HepG2 (cell line): ENCODE measurements around the gene GALNT17. TPM values are rescaled to one million over a fixed set of nuclear protein-coding genes. Genes with fewer than 3 reads are reported as not detected.

Source experiments
- ATAC-seq: fragments of 200-7000 bp; cut with Tn5 transposase; 3 replicates; pipeline ENCODE4 v1.9.1; 2020; ENCODE audit warnings: mild to moderate bottlenecking, moderate library complexity
- BruUV-seq: library from RNA; stranded (reverse); fragments of 400-500 nt; replicated peaks from 2 replicates; lab custom pipeline; 2021; lab: Mats Ljungman, UMichigan
- CTCF ChIA-PET: fragments of 300-600 bp; formaldehyde crosslinking; extraction: SDS; loops from one replicate; lab custom pipeline; 2021; ENCODE audit warnings: low total read pairs, inconsistent platforms, low intra/inter-chr PET ratio; lab: Yijun Ruan, JAX
- POLR2A ChIA-PET: fragments of 350-600 bp; sonication (Branson Sonifier 250); formaldehyde crosslinking; loops from one replicate; lab custom pipeline; 2020; ENCODE audit warnings: antibody characterized with exemption, inconsistent platforms; lab: Yijun Ruan, JAX
- DNase-seq: peaks from one replicate; pipeline ENCODE4 v3.0.0-alpha.2; 2015; ENCODE audit warnings: low spot score
- FAIRE-seq: peaks from 3 replicates; lab custom pipeline; 2011; peaks lifted over from hg19 to GRCh38; lab: Jason Lieb, UNC
- H2AFZ ChIP-seq: one replicate; pipeline ENCODE4 v1.6.1; 2011; ENCODE audit warnings: low read length, inconsistent platforms
- H3K27ac ChIP-seq: fragments of 300-600 bp; 3 replicates; pipeline ENCODE4 v1.8.0; 2011; ENCODE audit warnings: mixed run types, mild to moderate bottlenecking, mixed read lengths, low read length, inconsistent platforms; ENCODE audit not compliant: insufficient read depth; ENCODE audit errors: extremely low read length
- H3K27me3 ChIP-seq, 2 experiments: fragments of 200-600 bp in 1 of 2; 2 replicates in 1 of 2; 3 replicates in 1 of 2; pipeline versions ENCODE4 v1.6.0 to v1.8.0; 2011; ENCODE audit warnings: low read length in 2 of 2, mild to moderate bottlenecking in 2 of 2, moderate library complexity in 2 of 2, inconsistent platforms in 1 of 2; ENCODE audit not compliant: insufficient read depth in 2 of 2, control insufficient read depth in 1 of 2
- H3K36me3 ChIP-seq, 2 experiments: fragments of 200-600 bp in 1 of 2; replicated peaks in 1 of 2; 2 replicates in 1 of 2; 3 replicates in 1 of 2; pipeline versions ENCODE4 v1.5.1 to v1.8.0; 2011; ENCODE audit warnings: low read length in 2 of 2, inconsistent platforms in 1 of 2; ENCODE audit not compliant: insufficient read depth in 2 of 2, control insufficient read depth in 1 of 2
- H3K4me1 ChIP-seq: 2 replicates; pipeline ENCODE4 v1.5.1; 2012; ENCODE audit warnings: low read length, inconsistent platforms; ENCODE audit not compliant: insufficient read depth
- H3K4me2 ChIP-seq: 2 replicates; pipeline ENCODE4 v1.6.0; 2011; ENCODE audit warnings: low read depth, low read length, inconsistent platforms
- H3K4me3 ChIP-seq, 3 experiments: fragments of 200-600 bp in 1 of 3; sonication (generic), shearing (Covaris generic) in 1 of 3; replicated peaks in 1 of 3; 2 replicates each; pipeline ENCODE4 v1.5.1; 2011 to 2016; ENCODE audit warnings: low read length in 3 of 3, inconsistent platforms in 2 of 3, low read depth in 2 of 3, mild to moderate bottlenecking in 2 of 3, control low read depth in 1 of 3, mixed read lengths in 1 of 3; ENCODE audit not compliant: insufficient read depth in 1 of 3
- H3K79me2 ChIP-seq: one replicate; pipeline ENCODE4 v1.6.1; 2011; ENCODE audit warnings: low read length, inconsistent platforms; ENCODE audit not compliant: insufficient read depth
- H3K9ac ChIP-seq: 2 replicates; pipeline ENCODE4 v1.6.0; 2011; ENCODE audit warnings: mild to moderate bottlenecking, low read depth, low read length, inconsistent platforms; ENCODE audit not compliant: insufficient read depth
- H3K9me3 ChIP-seq: 2 replicates; pipeline ENCODE4 v1.5.1; 2012; ENCODE audit warnings: mild to moderate bottlenecking, low read length
- H4K20me1 ChIP-seq: 2 replicates; pipeline ENCODE4 v1.6.0; 2011; ENCODE audit warnings: inconsistent platforms, mild to moderate bottlenecking, low read length, moderate library complexity; ENCODE audit not compliant: insufficient read depth
- BCLAF1 ChIP-seq: fragments of 450-650 bp; IDR thresholded peaks from 2 replicates; pipeline ENCODE4 v1.6.1; 2017; ENCODE audit warnings: mild to moderate bottlenecking
- CENPT ChIP-seq: sonication (generic); formaldehyde crosslinking; IDR thresholded peaks from 2 replicates; pipeline ENCODE4 v1.8.0; 2022; ENCODE audit warnings: low read depth, mild to moderate bottlenecking, moderate library complexity, missing genetic modification reagents
- CHD2 ChIP-seq: IDR thresholded peaks from 2 replicates; pipeline ENCODE4 v1.6.1; 2011; ENCODE audit warnings: low read depth, low read length, improper control_type of control experiment
- GATA4 ChIP-seq: sonication (generic); IDR thresholded peaks from 2 replicates; pipeline ENCODE4 v1.6.1; 2016; ENCODE audit warnings: antibody characterized with exemption, low read depth, borderline replicate concordance
- KAT2B ChIP-seq: fragments of 150-350 bp; IDR thresholded peaks from 2 replicates; pipeline ENCODE4 v1.6.1; 2014; ENCODE audit warnings: low read depth, low read length, borderline replicate concordance
- KDM5A ChIP-seq: fragments of 200-600 bp; sonication (generic); IDR thresholded peaks from 2 replicates; pipeline ENCODE4 v1.7.0; 2018; ENCODE audit warnings: antibody characterized with exemption, mild to moderate bottlenecking, low read length, borderline replicate concordance
- NAIF1 ChIP-seq: sonication (generic); formaldehyde crosslinking; IDR thresholded peaks from 2 replicates; pipeline ENCODE4 v1.5.0; 2020; ENCODE audit warnings: mild to moderate bottlenecking, missing genetic modification reagents, borderline replicate concordance
- RXRA ChIP-seq: sonication (generic); formaldehyde crosslinking; IDR thresholded peaks from 2 replicates; pipeline ENCODE4 v1.5.1; 2020; ENCODE audit warnings: missing genetic modification reagents
- TAF15 ChIP-seq: fragments of 200-400 bp; formaldehyde crosslinking; IDR thresholded peaks from one replicate; pipeline ENCODE4 v1.6.1; 2018; ENCODE audit warnings: mild to moderate bottlenecking, low read depth, low read length; ENCODE audit not compliant: poor library complexity, severe bottlenecking
- ZBTB4 ChIP-seq: sonication (generic); formaldehyde crosslinking; IDR thresholded peaks from 2 replicates; pipeline ENCODE4 v1.4.0; 2020; ENCODE audit warnings: missing genetic modification reagents, mild to moderate bottlenecking, borderline replicate concordance
- ZIK1 ChIP-seq: sonication (generic); formaldehyde crosslinking; IDR thresholded peaks from 2 replicates; pipeline ENCODE4 v1.5.0; 2020; ENCODE audit warnings: mild to moderate bottlenecking, low read depth, missing genetic modification reagents, borderline replicate concordance
- ZNF143 ChIP-seq: sonication (generic); formaldehyde crosslinking; IDR thresholded peaks from 2 replicates; pipeline ENCODE4 v1.4.0; 2020; ENCODE audit warnings: missing genetic modification reagents
- ZNF234 ChIP-seq: sonication (generic); formaldehyde crosslinking; conservative IDR thresholded peaks from 2 replicates; pipeline ENCODE4 v1.5.1; 2020; ENCODE audit warnings: mild to moderate bottlenecking, missing genetic modification reagents
- ZNF446 ChIP-seq: sonication (generic); formaldehyde crosslinking; IDR thresholded peaks from 2 replicates; pipeline ENCODE4 v1.5.0; 2020; ENCODE audit warnings: mild to moderate bottlenecking, missing genetic modification reagents
- ZNF460 ChIP-seq: sonication (generic); formaldehyde crosslinking; IDR thresholded peaks from 2 replicates; pipeline ENCODE4 v1.5.1; 2020; ENCODE audit warnings: missing genetic modification reagents, mild to moderate bottlenecking, borderline replicate concordance
- WGBS: methylation state at CpG from one replicate; pipeline ENCODE4 v1.1.6; 2017; ENCODE audit warnings: low lambda C conversion rate; 5-methylcytosine and 5-hydroxymethylcytosine counted together
- in situ Hi-C: cut with HindIII; loops from 2 replicates; pipeline ENCODE4 v1.10.0; 2017; ENCODE audit warnings: low pct_unique_long_range_greater_than_20kb; ENCODE audit not compliant: extremely low pct_ligation_motif_present
- intact Hi-C: fragments of 100-400 bp; cut with micrococcal nuclease; formaldehyde crosslinking; loops from one replicate; pipeline ENCODE4 v1.10.0; 2022; ENCODE audit not compliant: unreplicated experiment
- polyA plus RNA-seq, 8 experiments: library from polyadenylated mRNA; depleted of rRNA in 3 of 8; stranded (reverse) in 7 of 8; unstranded in 1 of 8; fragments of >200 nt; fragmentation: Illumina TruSeq in 4 of 8; extraction: Trizol in 4 of 8; gene quantifications; 2 replicates each; pipeline versions ENCODE4 v1.2.1 to v1.2.3, GENCODE V29; 2011 to 2016; ENCODE audit warnings: low read depth in 4 of 8, missing spikeins in 1 of 8, mixed read lengths in 1 of 8; ENCODE audit not compliant: insufficient read depth in 1 of 8
- total RNA-seq, 5 experiments: library from RNA; depleted of rRNA; stranded (reverse); fragments of >200 nt; fragmentation: Illumina TruSeq; extraction: Trizol; gene quantifications; 2 replicates each; pipeline ENCODE4 v1.2.3, GENCODE V29; 2016; ENCODE audit warnings: low read depth in 1 of 5

Gene GALNT17
- total and polyA plus RNA-seq, 2 of the 13 experiments (the other 11 are each of a cell fraction or from before 2014, with no cell fraction given) = not detected

- Histone ChIP-seq H3K4me3 (no peak overlapping the region), H3K4me1 (no peaks in the 10 kb centered on the region), H3K9ac (no peak overlapping the region), H3K9me3 (peaks cover 10% of the 10 kb centered on the region; the same call in 1 of the 2 replicates), H3K36me3 (no peaks in the 10 kb centered on the region), H3K4me2 (no peak overlapping the region), H2AFZ (no peak overlapping the region), H3K79me2 (no peaks in the 10 kb centered on the region), H3K27me3 (no peaks in the 10 kb centered on the region), H3K27ac (no peak overlapping the region), H4K20me1 (no peaks in the 10 kb centered on the region)
- intact Hi-C loops (no loop called here), in situ Hi-C loops (no loop called here)
- TF ChIP-seq TAF15 (no peak), NAIF1 (CRISPR knock-in tag) (no peak), ZBTB4 (CRISPR knock-in tag) (no peak), BCLAF1 (no peak), ZNF234 (no peak), KAT2B (no peak), CHD2 (no peak), ZNF460 (no peak), GATA4 (no peak), RXRA (CRISPR knock-in tag) (no peak), KDM5A (no peak), ZNF446 (CRISPR knock-in tag) (no peak), CENPT (no peak), ZNF143 (CRISPR knock-in tag) (no peak), ZIK1 (CRISPR knock-in tag) (no peak)
- BruUV-seq = no TSS peak
- ATAC-seq = no peak
- DNase-seq = no peak
- ChIA-PET POLR2A (no interaction called here), CTCF (no interaction called here)
- FAIRE-seq = no peak
- WGBS = 0% methylated on average over 5 of the region's 5 CpGs
Measured at GRCh38 chr7:71267734-71268469, 136.0 kb downstream of the GALNT17 start.
